Coronary artery (tissue), 2 donors: ENCODE measurements around the gene C17orf100.

Source experiments
- DNase-seq: peaks from one replicate; pipeline ENCODE4 v3.0.0-alpha.2; 2017; ENCODE audit warnings: low spot score
- H3K27ac ChIP-seq, 2 donors: fragments of 200-600 bp; sonication (generic); one replicate each; pipeline ENCODE4 v1.5.1; 2016 to 2019
- H3K4me3 ChIP-seq: fragments of 200-600 bp; sonication (generic); 2 replicates; pipeline ENCODE4 v1.5.1; 2016; ENCODE audit warnings: mild to moderate bottlenecking, moderate library complexity
- CTCF ChIP-seq: fragments of 200-600 bp; sonication (generic); IDR thresholded peaks from one replicate; pipeline ENCODE4 v1.5.1; 2019; ENCODE audit warnings: antibody characterized with exemption

Gene C17orf100

GRCh38 chr17:6667516-6667915 lies 16.0 kb downstream of the C17orf100 start:
- Histone ChIP-seq H3K4me3 (no peak overlapping the region), H3K27ac (no peak overlapping the region)
- no peak for TF ChIP-seq CTCF
- no peak for DNase-seq

GRCh38 chr17:6668219-6668618 lies 16.7 kb downstream of the C17orf100 start:
- H3K27ac ChIP-seq: no peak overlapping the region
- TF ChIP-seq CTCF: no peak
- H3K4me3 ChIP-seq: no peak overlapping the region
- DNase-seq: no peak

- Histone ChIP-seq H3K27ac (no peak overlapping the region), H3K4me3 (no peak overlapping the region)
- no peak for DNase-seq
- no peak for TF ChIP-seq CTCF
Observed at GRCh38 chr17:6668727-6669425, 17.3 kb downstream of the C17orf100 start.

GRCh38 chr17:6669479-6670212 lies 18.1 kb downstream of the C17orf100 start:
- Histone ChIP-seq H3K4me3 (no peak overlapping the region), H3K27ac (no peak overlapping the region)
- DNase-seq: no peak
- TF ChIP-seq CTCF: no peak

GRCh38 chr17:6670571-6670970 lies 19.0 kb downstream of the C17orf100 start:
- Histone ChIP-seq H3K27ac (no peak overlapping the region), H3K4me3 (no peak overlapping the region)
- TF ChIP-seq CTCF: no peak
- no peak for DNase-seq

- H3K4me3 ChIP-seq: no peak overlapping the region
- DNase-seq: no peak
- no peak overlapping the region for H3K27ac ChIP-seq
- no peak for TF ChIP-seq CTCF
Observed at GRCh38 chr17:6670999-6671398, 19.4 kb downstream of the C17orf100 start.

- DNase-seq: no peak
- Histone ChIP-seq H3K4me3 (no peak overlapping the region), H3K27ac (no peak overlapping the region)
- no peak for TF ChIP-seq CTCF
Observed at GRCh38 chr17:6671431-6671830, 19.9 kb downstream of the C17orf100 start.
